ENCODE results near the gene ELK1. TPM values are rescaled to one million over a fixed set of nuclear protein-coding genes. Genes with fewer than 3 reads are reported as not detected.

Gene ELK1
- total RNA-seq, 1 experiment from 2014 or later, result 48.8 TPM

- no peak for DNase-seq (ENCODE audit: unreplicated experiment)
- BruUV-seq (replicated peaks), result no TSS peak
- Mint-ChIP-seq H3K36me3 (ENCODE audit: insufficient read depth, unreplicated experiment) (peaks cover 17% of the 10 kb centered on the region), H3K4me1 (ENCODE audit: insufficient read depth, unreplicated experiment) (no peaks in the 10 kb centered on the region), H3K27me3 (ENCODE audit: insufficient read depth, unreplicated experiment) (no peaks in the 10 kb centered on the region), H3K4me3 (ENCODE audit: unreplicated experiment) (no peak overlapping the region), H3K27ac (ENCODE audit: low read depth, unreplicated experiment) (no peak overlapping the region), H3K9me3 (ENCODE audit: unreplicated experiment) (no peaks in the 10 kb centered on the region)
- intact Hi-C loops (cut with micrococcal nuclease), result no loop called here
- POLR2A ChIA-PET, result no interaction called here
- CTCF ChIA-PET, result interaction anchor here (0.5 to 0.8 kb wide), 2 partner anchors 117 to 393 kb away, joined by 3 to 4 read pairs; no protein-coding TSS in a partner anchor
- no peak for TF ChIP-seq CTCF (IDR thresholded peaks at IDR 0.05; ENCODE audit: unreplicated experiment)
Measured at GRCh38 chrX:47633689-47634590, 16.4 kb downstream of the ELK1 start.

GRCh38 chrX:47632666-47633065, 17.7 kb downstream of the ELK1 start:
- DNase-seq (ENCODE audit: unreplicated experiment), result no peak
- no peak overlapping the region for H3K4me3 Mint-ChIP-seq (ENCODE audit: unreplicated experiment)
- H3K36me3 Mint-ChIP-seq (ENCODE audit: insufficient read depth, unreplicated experiment), result peaks cover 15% of the 10 kb centered on the region
- no TSS peak for BruUV-seq (replicated peaks)
- TF ChIP-seq CTCF (IDR thresholded peaks at IDR 0.05; ENCODE audit: unreplicated experiment), result no peak
- H3K4me1 Mint-ChIP-seq (ENCODE audit: insufficient read depth, unreplicated experiment), result no peaks in the 10 kb centered on the region
- no peak overlapping the region for H3K27ac Mint-ChIP-seq (ENCODE audit: low read depth, unreplicated experiment)
- intact Hi-C loops (cut with micrococcal nuclease), result no loop called here
- peaks cover 8% of the 10 kb centered on the region for H3K9me3 Mint-ChIP-seq (ENCODE audit: unreplicated experiment)
- ChIA-PET POLR2A (no interaction called here), CTCF (no interaction called here)
- H3K27me3 Mint-ChIP-seq (ENCODE audit: insufficient read depth, unreplicated experiment), result no peaks in the 10 kb centered on the region

GRCh38 chrX:47631676-47632075, 18.7 kb downstream of the ELK1 start:
- H3K4me3 Mint-ChIP-seq (ENCODE audit: unreplicated experiment), result no peak overlapping the region
- no peak for DNase-seq (ENCODE audit: unreplicated experiment)
- H3K36me3 Mint-ChIP-seq (ENCODE audit: insufficient read depth, unreplicated experiment), result peaks cover 6% of the 10 kb centered on the region
- peaks cover 8% of the 10 kb centered on the region for H3K9me3 Mint-ChIP-seq (ENCODE audit: unreplicated experiment)
- ChIA-PET POLR2A (no interaction called here), CTCF (interaction anchor here (0.6 to 1.4 kb wide), 2 partner anchors 13 to 19 kb away, joined by 3 read pairs; no protein-coding TSS in a partner anchor)
- BruUV-seq (replicated peaks), result no TSS peak
- no peak for TF ChIP-seq CTCF (IDR thresholded peaks at IDR 0.05; ENCODE audit: unreplicated experiment)
- H3K4me1 Mint-ChIP-seq (ENCODE audit: insufficient read depth, unreplicated experiment), result no peaks in the 10 kb centered on the region
- H3K27ac Mint-ChIP-seq (ENCODE audit: low read depth, unreplicated experiment), result no peak overlapping the region
- intact Hi-C loops (cut with micrococcal nuclease), result no loop called here
- H3K27me3 Mint-ChIP-seq (ENCODE audit: insufficient read depth, unreplicated experiment), result no peaks in the 10 kb centered on the region

- BruUV-seq (replicated peaks), result no TSS peak
Measured at GRCh38 chrX:47629419-47630200, 20.8 kb downstream of the ELK1 start, which contains the start of gene CFP. Gene CFP (minus strand): TSS chrX:47629930. CDS start chrX:47629844, 86 bp downstream.

More at GRCh38 chrX:47629419-47630200, 20.8 kb downstream of the ELK1 start, which contains the start of gene CFP:
- H3K4me1 Mint-ChIP-seq (ENCODE audit: insufficient read depth, unreplicated experiment), result no peaks in the 10 kb centered on the region
- H3K36me3 Mint-ChIP-seq (ENCODE audit: insufficient read depth, unreplicated experiment), result peaks cover 6% of the 10 kb centered on the region
- H3K27ac Mint-ChIP-seq (ENCODE audit: low read depth, unreplicated experiment), result no peak within 1 kb of the TSS
- TF ChIP-seq CTCF (IDR thresholded peaks at IDR 0.05; ENCODE audit: unreplicated experiment), result no peak
- H3K27me3 Mint-ChIP-seq (ENCODE audit: insufficient read depth, unreplicated experiment), result no peaks in the 10 kb centered on the region
- no peak for DNase-seq (ENCODE audit: unreplicated experiment)
- no peak within 1 kb of the TSS for H3K4me3 Mint-ChIP-seq (ENCODE audit: unreplicated experiment)
- POLR2A ChIA-PET, result no interaction called here
- CTCF ChIA-PET, result interaction anchor here (0.7 to 1.5 kb wide), 4 partner anchors 14 to 108 kb away, joined by 3 to 5 read pairs (median 4); partner anchors contain the start of gene TIMP1
- intact Hi-C loops (cut with micrococcal nuclease), result no loop called here
- H3K9me3 Mint-ChIP-seq (ENCODE audit: unreplicated experiment), result peaks cover 15% of the 10 kb centered on the region
